HEK293 (cell line): Measurements from ENCODE around the gene PCDHB6.

Experiments
- GFI1B ChIP-seq: fragments of 450-650 bp; formaldehyde crosslinking; IDR thresholded peaks from 2 replicates; pipeline ENCODE4 v1.5.1; 2016; ENCODE audit warnings: missing biosample characterization, missing genetic modification characterization
- SALL2 ChIP-seq: fragments of 450-650 bp; formaldehyde crosslinking; IDR thresholded peaks from 2 replicates; pipeline ENCODE4 v1.5.0; 2017; ENCODE audit warnings: missing biosample characterization, mild to moderate bottlenecking, missing genetic modification characterization, borderline replicate concordance
- ZBTB7A ChIP-seq: fragments of 450-650 bp; formaldehyde crosslinking; IDR thresholded peaks from 2 replicates; pipeline ENCODE4 v1.5.1; 2016; ENCODE audit warnings: low read depth, missing biosample characterization, missing genetic modification characterization
- ZFP37 ChIP-seq: fragments of 450-650 bp; formaldehyde crosslinking; IDR thresholded peaks from 2 replicates; pipeline ENCODE4 v1.5.1; 2016; ENCODE audit warnings: missing biosample characterization, missing genetic modification characterization
- ZNF174 ChIP-seq: fragments of 450-650 bp; formaldehyde crosslinking; IDR thresholded peaks from 2 replicates; pipeline ENCODE4 v1.5.0; 2017; ENCODE audit warnings: missing biosample characterization, mild to moderate bottlenecking, missing genetic modification characterization
- ZNF24 ChIP-seq: fragments of 450-650 bp; formaldehyde crosslinking; IDR thresholded peaks from 2 replicates; pipeline ENCODE4 v1.5.1; 2016; ENCODE audit warnings: missing biosample characterization, missing genetic modification characterization
- ZNF292 ChIP-seq: fragments of 450-650 bp; formaldehyde crosslinking; IDR thresholded peaks from 2 replicates; pipeline ENCODE4 v1.5.1; 2016; ENCODE audit warnings: low read depth, missing biosample characterization, missing genetic modification characterization, borderline replicate concordance
- ZNF311 ChIP-seq: fragments of 450-650 bp; formaldehyde crosslinking; IDR thresholded peaks from 2 replicates; pipeline ENCODE4 v1.5.1; 2017; ENCODE audit warnings: missing biosample characterization, missing genetic modification characterization, borderline replicate concordance
- ZNF510 ChIP-seq: fragments of 450-650 bp; formaldehyde crosslinking; IDR thresholded peaks from 2 replicates; pipeline ENCODE4 v1.5.1; 2018; ENCODE audit warnings: mild to moderate bottlenecking, missing genetic modification characterization, missing biosample characterization; ENCODE audit not compliant: insufficient replicate concordance
- ZNF610 ChIP-seq: fragments of 450-650 bp; formaldehyde crosslinking; IDR thresholded peaks from 2 replicates; pipeline ENCODE4 v1.5.1; 2016; ENCODE audit warnings: missing biosample characterization, missing genetic modification characterization, borderline replicate concordance
- ZNF629 ChIP-seq: fragments of 450-650 bp; formaldehyde crosslinking; IDR thresholded peaks from 2 replicates; pipeline ENCODE4 v1.5.1; 2017; ENCODE audit warnings: missing biosample characterization, missing genetic modification characterization
- ZSCAN4 ChIP-seq: fragments of 450-650 bp; formaldehyde crosslinking; IDR thresholded peaks from 2 replicates; pipeline ENCODE4 v1.5.1; 2017; ENCODE audit warnings: missing biosample characterization, missing genetic modification characterization
- TF ChIP-seq, protein P1 (sequence below): fragments of 450-650 bp; formaldehyde crosslinking; IDR thresholded peaks from 2 replicates; pipeline ENCODE4 v1.5.1; 2016; ENCODE audit warnings: missing biosample characterization, missing genetic modification characterization
- TF ChIP-seq, protein P2 (sequence below): fragments of 450-650 bp; formaldehyde crosslinking; IDR thresholded peaks from 2 replicates; pipeline ENCODE4 v1.5.1; 2016; ENCODE audit warnings: missing biosample characterization, missing genetic modification characterization

DNA sequence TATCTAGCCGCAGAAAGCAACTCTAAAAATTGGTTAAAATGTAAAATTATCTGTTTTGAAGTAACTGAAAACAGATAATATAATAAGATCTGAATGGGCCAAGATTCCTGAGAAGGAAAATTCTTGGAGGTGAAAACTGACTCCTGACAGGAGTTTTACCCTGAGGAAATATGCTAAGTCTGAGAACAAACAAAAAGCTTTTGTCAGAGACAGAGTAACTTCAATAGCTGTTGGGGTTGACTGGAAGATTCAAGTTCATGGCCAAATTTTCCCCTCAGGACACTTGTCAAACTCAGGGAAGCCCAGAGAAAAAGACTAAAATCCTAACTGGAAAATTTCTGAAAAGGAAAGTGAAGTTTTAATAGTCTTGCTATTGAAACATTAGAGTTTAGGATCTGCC lies 22.6 kb upstream of the PCDHB6 start:
- TF ChIP-seq, protein P1, sequence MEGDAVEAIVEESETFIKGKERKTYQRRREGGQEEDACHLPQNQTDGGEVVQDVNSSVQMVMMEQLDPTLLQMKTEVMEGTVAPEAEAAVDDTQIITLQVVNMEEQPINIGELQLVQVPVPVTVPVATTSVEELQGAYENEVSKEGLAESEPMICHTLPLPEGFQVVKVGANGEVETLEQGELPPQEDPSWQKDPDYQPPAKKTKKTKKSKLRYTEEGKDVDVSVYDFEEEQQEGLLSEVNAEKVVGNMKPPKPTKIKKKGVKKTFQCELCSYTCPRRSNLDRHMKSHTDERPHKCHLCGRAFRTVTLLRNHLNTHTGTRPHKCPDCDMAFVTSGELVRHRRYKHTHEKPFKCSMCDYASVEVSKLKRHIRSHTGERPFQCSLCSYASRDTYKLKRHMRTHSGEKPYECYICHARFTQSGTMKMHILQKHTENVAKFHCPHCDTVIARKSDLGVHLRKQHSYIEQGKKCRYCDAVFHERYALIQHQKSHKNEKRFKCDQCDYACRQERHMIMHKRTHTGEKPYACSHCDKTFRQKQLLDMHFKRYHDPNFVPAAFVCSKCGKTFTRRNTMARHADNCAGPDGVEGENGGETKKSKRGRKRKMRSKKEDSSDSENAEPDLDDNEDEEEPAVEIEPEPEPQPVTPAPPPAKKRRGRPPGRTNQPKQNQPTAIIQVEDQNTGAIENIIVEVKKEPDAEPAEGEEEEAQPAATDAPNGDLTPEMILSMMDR (tag by site-specific recombination): no peak
- TF ChIP-seq ZNF24 (tag by site-specific recombination) (no peak), ZNF610 (no peak), ZFP37 (no peak), ZNF174 (tag by site-specific recombination) (no peak), ZNF629 (tag by site-specific recombination) (no peak), ZBTB7A (tag by site-specific recombination) (no peak), ZNF510 (tag by site-specific recombination) (no peak), SALL2 (tag by site-specific recombination) (no peak), GFI1B (tag by site-specific recombination) (no peak), ZSCAN4 (tag by site-specific recombination) (no peak), ZNF311 (tag by site-specific recombination) (no peak), ZNF292 (tag by site-specific recombination) (no peak)
- TF ChIP-seq, protein P2, sequence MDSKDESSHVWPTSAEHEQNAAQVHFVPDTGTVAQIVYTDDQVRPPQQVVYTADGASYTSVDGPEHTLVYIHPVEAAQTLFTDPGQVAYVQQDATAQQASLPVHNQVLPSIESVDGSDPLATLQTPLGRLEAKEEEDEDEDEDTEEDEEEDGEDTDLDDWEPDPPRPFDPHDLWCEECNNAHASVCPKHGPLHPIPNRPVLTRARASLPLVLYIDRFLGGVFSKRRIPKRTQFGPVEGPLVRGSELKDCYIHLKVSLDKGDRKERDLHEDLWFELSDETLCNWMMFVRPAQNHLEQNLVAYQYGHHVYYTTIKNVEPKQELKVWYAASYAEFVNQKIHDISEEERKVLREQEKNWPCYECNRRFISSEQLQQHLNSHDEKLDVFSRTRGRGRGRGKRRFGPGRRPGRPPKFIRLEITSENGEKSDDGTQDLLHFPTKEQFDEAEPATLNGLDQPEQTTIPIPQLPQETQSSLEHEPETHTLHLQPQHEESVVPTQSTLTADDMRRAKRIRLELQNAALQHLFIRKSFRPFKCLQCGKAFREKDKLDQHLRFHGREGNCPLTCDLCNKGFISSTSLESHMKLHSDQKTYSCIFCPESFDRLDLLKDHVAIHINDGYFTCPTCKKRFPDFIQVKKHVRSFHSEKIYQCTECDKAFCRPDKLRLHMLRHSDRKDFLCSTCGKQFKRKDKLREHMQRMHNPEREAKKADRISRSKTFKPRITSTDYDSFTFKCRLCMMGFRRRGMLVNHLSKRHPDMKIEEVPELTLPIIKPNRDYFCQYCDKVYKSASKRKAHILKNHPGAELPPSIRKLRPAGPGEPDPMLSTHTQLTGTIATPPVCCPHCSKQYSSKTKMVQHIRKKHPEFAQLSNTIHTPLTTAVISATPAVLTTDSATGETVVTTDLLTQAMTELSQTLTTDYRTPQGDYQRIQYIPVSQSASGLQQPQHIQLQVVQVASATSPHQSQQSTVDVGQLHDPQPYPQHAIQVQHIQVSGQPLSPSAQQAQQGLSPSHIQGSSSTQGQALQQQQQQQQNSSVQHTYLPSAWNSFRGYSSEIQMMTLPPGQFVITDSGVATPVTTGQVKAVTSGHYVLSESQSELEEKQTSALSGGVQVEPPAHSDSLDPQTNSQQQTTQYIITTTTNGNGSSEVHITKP (tag by site-specific recombination): no peak
